ENCODE results near the gene ZFYVE28. TPM values are rescaled to one million over a fixed set of nuclear protein-coding genes. Genes with fewer than 3 reads are reported as not detected.

ZFYVE28 gene
- total RNA-seq, 2 donors from 2014 or later: 5.7 to 16.8 TPM

DNA sequence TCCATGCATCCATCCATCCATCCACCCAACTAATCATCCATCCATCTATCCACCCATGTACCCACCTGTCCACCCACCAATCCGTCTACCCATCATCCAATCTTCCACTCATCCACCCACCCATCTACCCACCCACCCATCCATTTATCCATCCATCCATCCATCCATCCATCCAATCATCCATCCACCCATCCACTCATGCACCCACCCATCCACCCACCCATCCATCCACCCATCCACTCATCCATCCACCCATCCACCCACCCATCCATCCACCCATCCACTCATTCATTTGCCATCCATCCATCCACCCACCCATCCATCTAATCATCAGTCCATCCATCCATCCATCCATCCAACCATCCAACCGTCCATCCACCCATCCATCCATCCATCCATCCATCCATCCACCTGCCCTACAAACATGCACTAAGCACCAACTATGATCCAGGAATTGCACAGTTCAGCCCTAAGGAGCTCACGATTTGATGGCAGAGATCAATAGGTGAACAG, 135.2 kb downstream of the ZFYVE28 start:
- Histone ChIP-seq H3K9me3 (no peaks in the 10 kb centered on the region), H3K27me3 (no peaks in the 10 kb centered on the region), H3K4me1 (no peaks in the 10 kb centered on the region), H3K4me3 (no peak overlapping the region), H3K36me3 (replicated peaks in 1 of 2; ENCODE audit: insufficient read depth in 1 of 2, low read depth in 2 of 2) (no peaks in the 10 kb centered on the region), H3K27ac (no peak overlapping the region)
- DNase-seq: no peak
- intact Hi-C loops (cut with DNase I): no loop called here
- TF ChIP-seq, protein P1, sequence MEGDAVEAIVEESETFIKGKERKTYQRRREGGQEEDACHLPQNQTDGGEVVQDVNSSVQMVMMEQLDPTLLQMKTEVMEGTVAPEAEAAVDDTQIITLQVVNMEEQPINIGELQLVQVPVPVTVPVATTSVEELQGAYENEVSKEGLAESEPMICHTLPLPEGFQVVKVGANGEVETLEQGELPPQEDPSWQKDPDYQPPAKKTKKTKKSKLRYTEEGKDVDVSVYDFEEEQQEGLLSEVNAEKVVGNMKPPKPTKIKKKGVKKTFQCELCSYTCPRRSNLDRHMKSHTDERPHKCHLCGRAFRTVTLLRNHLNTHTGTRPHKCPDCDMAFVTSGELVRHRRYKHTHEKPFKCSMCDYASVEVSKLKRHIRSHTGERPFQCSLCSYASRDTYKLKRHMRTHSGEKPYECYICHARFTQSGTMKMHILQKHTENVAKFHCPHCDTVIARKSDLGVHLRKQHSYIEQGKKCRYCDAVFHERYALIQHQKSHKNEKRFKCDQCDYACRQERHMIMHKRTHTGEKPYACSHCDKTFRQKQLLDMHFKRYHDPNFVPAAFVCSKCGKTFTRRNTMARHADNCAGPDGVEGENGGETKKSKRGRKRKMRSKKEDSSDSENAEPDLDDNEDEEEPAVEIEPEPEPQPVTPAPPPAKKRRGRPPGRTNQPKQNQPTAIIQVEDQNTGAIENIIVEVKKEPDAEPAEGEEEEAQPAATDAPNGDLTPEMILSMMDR (IDR thresholded peaks at IDR 0.05): no peak
- TF ChIP-seq POLR2A (IDR thresholded peaks at IDR 0.05): no peak
- ATAC-seq: no peak
- WGBS, 2 donors: 81 to 82% methylated on average over 3 of the region's 3 CpGs

DNA sequence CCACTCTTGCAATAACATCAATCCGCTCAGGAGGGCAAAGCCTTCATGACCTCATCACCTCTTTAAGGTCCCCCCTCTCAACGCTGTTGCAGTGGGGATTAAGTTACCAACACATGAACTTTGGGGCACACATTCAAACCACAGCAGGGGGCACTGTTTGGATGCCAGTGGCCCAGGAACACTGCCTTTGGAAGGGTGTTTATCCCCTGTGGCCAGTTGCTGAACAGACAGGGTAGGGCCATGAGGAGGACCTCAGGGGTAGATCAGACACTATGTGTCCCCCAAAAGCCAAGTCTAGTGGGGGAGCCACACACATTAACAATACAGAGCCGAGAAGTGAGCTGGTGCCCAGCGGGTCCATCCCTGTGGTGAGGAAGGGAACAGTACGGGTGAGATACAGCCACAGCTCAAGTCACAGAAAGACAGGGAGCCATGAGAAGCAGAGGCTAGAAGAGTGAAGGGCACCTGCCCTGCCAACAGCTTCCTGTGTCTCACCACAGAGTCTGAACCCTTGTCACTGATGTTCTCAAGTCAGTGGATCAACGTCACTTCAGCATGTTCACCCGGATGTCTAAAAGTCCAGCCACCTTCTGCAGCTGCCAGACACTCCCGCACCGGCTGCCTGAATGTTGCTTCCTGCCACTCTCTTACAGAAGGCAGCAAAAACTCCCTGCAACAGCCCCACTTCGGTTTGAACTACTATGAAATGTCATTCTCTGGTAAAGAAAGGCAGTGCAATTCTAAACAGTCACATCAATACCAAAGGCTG, 136.7 kb downstream of the ZFYVE28 start:
- intact Hi-C loops (cut with DNase I): no loop called here
- no peak overlapping the region for H3K27ac ChIP-seq
- DNase-seq (peak in 1 of 4 donors; percentile 35), ATAC-seq (no peak)
- no peaks in the 10 kb centered on the region for H3K36me3 ChIP-seq (replicated peaks in 1 of 2; ENCODE audit: insufficient read depth in 1 of 2, low read depth in 2 of 2)
- no peaks in the 10 kb centered on the region for H3K9me3 ChIP-seq
- TF ChIP-seq, protein P1 (IDR thresholded peaks at IDR 0.05): peak in 1 of 7 experiments; percentile 23
- no peak for TF ChIP-seq POLR2A (IDR thresholded peaks at IDR 0.05)
- H3K27me3 ChIP-seq: no peaks in the 10 kb centered on the region
- no peak overlapping the region for H3K4me3 ChIP-seq
- no peaks in the 10 kb centered on the region for H3K4me1 ChIP-seq
- 68 to 86% methylated on average over 8 to 10 of the region's 10 CpGs for WGBS, 2 donors

DNA sequence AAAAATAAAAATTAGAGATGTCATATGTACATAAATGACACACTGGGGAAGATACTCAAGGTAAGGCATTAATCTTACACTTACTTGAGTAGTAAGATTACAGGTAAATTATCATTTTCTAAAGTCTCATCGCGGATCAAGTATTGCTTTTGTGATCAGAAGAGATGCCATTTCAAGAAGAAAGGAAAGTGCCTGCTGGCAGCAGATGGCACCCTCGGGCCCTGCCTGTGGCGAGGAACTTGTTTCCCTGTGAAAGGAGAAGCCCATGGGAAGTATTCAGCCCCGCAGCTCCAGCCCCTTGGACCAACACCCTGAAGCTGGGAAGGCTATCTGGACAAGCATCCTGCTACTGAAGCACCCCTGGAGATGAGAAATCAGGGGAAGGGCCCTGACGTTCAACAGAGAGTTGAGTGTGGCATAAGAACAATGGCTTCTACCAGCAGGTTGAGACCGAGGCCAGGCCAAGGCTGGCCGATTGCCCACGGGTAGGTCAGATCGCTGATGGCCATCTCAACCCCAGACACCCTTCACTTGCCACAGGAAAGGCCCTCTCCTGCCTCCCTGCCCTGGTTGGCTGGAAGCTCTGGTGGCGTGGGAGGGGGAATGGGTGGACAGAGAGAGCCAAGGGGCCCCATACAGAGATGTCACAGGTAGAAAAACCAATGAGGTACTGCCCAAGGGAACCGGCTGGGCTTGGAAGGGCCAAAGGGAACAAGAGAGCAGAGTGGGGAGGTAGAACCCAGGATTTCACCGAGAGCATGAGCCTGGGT, 137.7 kb downstream of the ZFYVE28 start:
- ATAC-seq (no peak), DNase-seq (no peak)
- WGBS, 2 donors: 57 to 70% methylated on average over 11 to 13 of the region's 13 CpGs
- Histone ChIP-seq H3K4me3 (no peak overlapping the region), H3K27ac (no peak overlapping the region), H3K9me3 (no peaks in the 10 kb centered on the region), H3K27me3 (no peaks in the 10 kb centered on the region), H3K4me1 (no peaks in the 10 kb centered on the region), H3K36me3 (replicated peaks in 1 of 2; ENCODE audit: insufficient read depth in 1 of 2, low read depth in 2 of 2) (no peaks in the 10 kb centered on the region)
- TF ChIP-seq, protein P1 (IDR thresholded peaks at IDR 0.05): peak in 2 of 7 experiments; percentile 14 to 27
- TF ChIP-seq POLR2A (IDR thresholded peaks at IDR 0.05): no peak
- intact Hi-C loops (cut with DNase I): no loop called here

DNA sequence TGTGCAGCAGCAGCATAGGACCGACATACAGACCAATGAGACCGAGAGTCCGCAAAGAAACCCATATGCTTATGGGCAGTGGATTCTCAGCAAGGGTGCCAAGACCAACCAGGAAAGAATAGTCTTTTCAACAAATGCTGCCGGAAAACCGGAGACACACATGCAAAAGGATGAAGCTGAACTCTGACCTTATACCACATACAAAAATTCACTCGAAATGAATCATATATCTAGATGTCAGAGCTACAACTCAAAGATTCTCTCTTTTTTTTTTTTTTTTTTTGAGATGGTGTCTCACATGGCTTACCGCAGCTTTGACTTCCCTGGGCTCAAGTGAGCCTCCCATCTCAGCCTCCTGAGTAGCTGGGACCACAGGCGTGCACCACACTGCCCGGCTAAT, 140.5 kb downstream of the ZFYVE28 start:
- Histone ChIP-seq H3K36me3 (replicated peaks in 1 of 2; ENCODE audit: insufficient read depth in 1 of 2, low read depth in 2 of 2) (no peaks in the 10 kb centered on the region), H3K4me1 (no peaks in the 10 kb centered on the region), H3K27ac (no peak overlapping the region), H3K27me3 (no peaks in the 10 kb centered on the region), H3K4me3 (no peak overlapping the region), H3K9me3 (no peaks in the 10 kb centered on the region)
- DNase-seq (no peak), ATAC-seq (no peak)
- TF ChIP-seq, protein P1 (IDR thresholded peaks at IDR 0.05): no peak
- TF ChIP-seq POLR2A (IDR thresholded peaks at IDR 0.05): no peak
- WGBS, 2 donors: 95 to 98% methylated on average over 9 of the region's 9 CpGs
- intact Hi-C loops (cut with DNase I): no loop called here

Data from body of pancreas (tissue), 4 donors.